ENCODE data around the gene ARL10.

DNA sequence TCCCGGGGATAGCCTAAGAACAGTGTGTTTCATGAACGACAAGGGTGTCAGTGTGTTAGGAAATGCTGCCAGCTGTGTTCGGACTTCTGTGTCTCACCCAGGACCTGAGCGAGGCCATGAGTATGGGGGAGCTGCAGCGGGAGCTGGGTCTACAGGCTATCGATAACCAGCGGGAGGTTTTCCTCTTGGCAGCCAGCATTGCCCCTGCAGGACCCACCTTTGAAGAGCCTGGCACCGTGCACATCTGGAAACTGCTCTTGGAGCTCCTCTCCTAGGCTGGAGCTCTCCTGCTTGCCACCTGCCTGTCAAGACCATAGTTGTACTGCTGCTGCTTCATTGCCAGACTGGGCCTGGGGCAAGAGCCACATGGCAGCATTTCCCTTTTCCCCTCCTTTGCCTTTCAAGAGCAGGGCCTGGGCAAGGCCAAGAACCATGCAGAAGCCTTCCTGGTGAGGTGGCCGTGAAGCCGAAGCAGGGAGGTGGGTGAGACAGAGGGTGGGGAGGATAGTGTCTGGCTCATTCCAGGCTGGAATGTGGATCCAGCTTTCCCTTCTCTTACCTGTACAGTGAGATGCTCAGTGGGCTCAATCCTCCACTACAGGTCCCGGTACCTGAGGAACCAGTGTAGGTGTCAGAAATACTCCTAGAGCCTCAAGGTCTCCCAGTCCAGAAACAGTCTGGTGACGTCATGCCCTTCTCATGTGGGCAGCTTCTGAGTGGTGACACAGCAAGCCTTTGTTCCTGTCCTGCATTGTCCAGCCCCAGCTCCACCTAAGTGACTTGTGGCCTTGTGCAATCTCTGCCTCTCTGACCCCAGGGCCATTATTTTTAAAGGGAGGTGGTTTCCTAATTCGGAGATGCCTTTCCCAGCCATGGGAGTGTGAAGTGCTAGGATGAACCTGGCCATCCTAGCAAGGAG is 6.6 kb downstream of the ARL10 start:
- TF ChIP-seq CTCF (optimal IDR thresholded peaks at IDR 0.05 in 1 of 3, IDR thresholded peaks at IDR 0.05 in 1 of 3, conservative IDR thresholded peaks at IDR 0.05 in 1 of 3; ENCODE audit: extremely low read depth in 1 of 3, insufficient read depth in 2 of 3, low read length in 3 of 3) (no peak), EZH2 (IDR thresholded peaks at IDR 0.05; ENCODE audit: low read length) (no peak)

Data from keratinocyte (primary cell).